ENCODE measurements around the gene STT3B.
"Not testable (repeated sequence)": the region's sequence is repeated elsewhere in the genome, so short reads cannot be mapped to it uniquely, and the experiment has no call there.

STT3B gene

GRCh38 chr3:31532587-31533168 is at the start of gene STT3B:
TSS of gene STT3B (plus strand) at chr3:31532925. CDS start at chr3:31532999, 74 bp downstream.
- DNase-seq: peak; percentile 85

- no peak for DNase-seq
Measured at GRCh38 chr3:31483776-31484175, 48.9 kb upstream of the STT3B start.

GRCh38 chr3:31485196-31485595 is 47.5 kb upstream of the STT3B start:
- no peak for DNase-seq

GRCh38 chr3:31486865-31487533 is 45.7 kb upstream of the STT3B start:
- no peak for DNase-seq

- DNase-seq: no peak
Measured at GRCh38 chr3:31488475-31489017, 44.2 kb upstream of the STT3B start.

- no peak for DNase-seq
Measured at GRCh38 chr3:31490502-31490901, 42.2 kb upstream of the STT3B start.

- DNase-seq: no peak
Measured at GRCh38 chr3:31491660-31492059, 41.1 kb upstream of the STT3B start.

GRCh38 chr3:31493149-31493548 is 39.6 kb upstream of the STT3B start:
- no peak for DNase-seq

GRCh38 chr3:31495971-31496665 is 36.6 kb upstream of the STT3B start:
- no peak for DNase-seq

GRCh38 chr3:31498791-31499190 is 33.9 kb upstream of the STT3B start:
- no peak for DNase-seq

GRCh38 chr3:31499281-31499680 is 33.4 kb upstream of the STT3B start:
- no peak for DNase-seq

- DNase-seq: peak; percentile 24
Measured at GRCh38 chr3:31502803-31503221, 29.9 kb upstream of the STT3B start.

- no peak for DNase-seq
Measured at GRCh38 chr3:31503456-31503855, 29.3 kb upstream of the STT3B start.

- no peak for DNase-seq
Measured at GRCh38 chr3:31504230-31504629, 28.5 kb upstream of the STT3B start.

- no peak for DNase-seq
Measured at GRCh38 chr3:31505371-31506048, 27.2 kb upstream of the STT3B start.

- DNase-seq: not testable (repeated sequence)
Measured at GRCh38 chr3:31506515-31506914, 26.2 kb upstream of the STT3B start.

GRCh38 chr3:31508452-31509146 is 24.1 kb upstream of the STT3B start:
- no peak for DNase-seq

GRCh38 chr3:31509147-31509728 is 23.5 kb upstream of the STT3B start:
- no peak for DNase-seq

- DNase-seq: no peak
Measured at GRCh38 chr3:31514570-31514969, 18.2 kb upstream of the STT3B start.

GRCh38 chr3:31515486-31516284 is 17.0 kb upstream of the STT3B start:
- no peak for DNase-seq

GRCh38 chr3:31516757-31517156 is 16.0 kb upstream of the STT3B start:
- no peak for DNase-seq
